IPS DF 4.7 (cell line): ENCODE measurements around the gene JMJD1C.

Source experiments
- DNase-seq: peaks from one replicate; pipeline ENCODE4 v3.0.0-alpha.2; 2013; ENCODE audit warnings: low spot score; ENCODE audit errors: extremely low read depth

Gene JMJD1C

DNA sequence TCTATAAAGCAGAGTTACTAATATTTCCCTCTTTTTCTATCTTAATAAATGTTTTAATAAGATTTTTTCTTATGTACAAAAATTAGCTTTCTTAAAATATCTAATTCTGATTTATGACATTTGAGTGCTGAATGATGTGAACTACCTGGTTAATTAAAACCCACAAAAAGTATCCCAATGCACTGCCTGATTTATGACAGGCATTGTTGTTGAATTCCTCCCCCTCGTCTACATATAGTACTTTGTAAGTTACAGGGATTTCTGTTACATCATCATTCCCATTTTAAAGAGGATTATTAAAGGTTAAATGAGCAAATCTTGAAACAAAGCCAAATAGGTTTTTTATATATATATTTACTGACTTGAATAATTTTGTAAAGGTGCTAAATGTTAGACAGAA lies 241.5 kb downstream of the JMJD1C start:
- no peak for DNase-seq

DNA sequence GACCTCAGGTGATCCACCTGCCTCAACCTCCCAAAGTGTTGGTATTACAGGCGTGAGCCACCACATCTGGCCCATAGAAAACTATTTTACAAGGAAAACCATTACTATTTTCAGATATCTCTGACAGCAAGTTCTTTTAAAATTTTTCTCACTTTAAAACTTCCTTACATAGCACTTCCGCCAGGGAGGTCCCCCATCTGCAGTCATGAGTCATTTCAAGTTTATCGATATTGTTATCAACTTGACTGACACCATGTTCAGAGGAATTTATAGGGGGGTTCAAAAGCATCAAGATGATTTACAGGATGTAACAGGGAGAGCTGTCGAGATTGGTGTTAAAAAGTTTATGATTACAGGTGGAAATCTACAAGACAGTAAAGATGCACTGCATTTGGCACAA lies 243.8 kb downstream of the JMJD1C start:
- no peak for DNase-seq

DNA sequence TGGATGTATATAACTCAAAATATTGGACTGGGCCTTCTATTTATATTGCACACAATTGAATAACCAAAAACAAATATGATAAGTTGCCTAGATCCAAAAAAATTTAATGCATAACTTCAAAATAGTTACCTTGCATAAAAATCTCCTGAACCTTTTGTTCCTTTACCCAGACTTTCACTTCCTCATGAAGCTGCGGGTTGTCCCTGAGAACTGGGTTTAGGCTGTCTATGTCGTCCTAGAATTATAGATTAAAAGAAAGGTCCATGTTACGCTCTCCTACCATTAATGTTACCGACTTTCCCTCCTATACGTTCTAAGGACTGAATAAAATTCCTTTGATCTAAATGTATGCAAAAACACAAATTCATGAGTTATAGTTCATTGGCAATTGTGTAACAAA lies 246.0 kb downstream of the JMJD1C start:
- DNase-seq, result no peak

DNA sequence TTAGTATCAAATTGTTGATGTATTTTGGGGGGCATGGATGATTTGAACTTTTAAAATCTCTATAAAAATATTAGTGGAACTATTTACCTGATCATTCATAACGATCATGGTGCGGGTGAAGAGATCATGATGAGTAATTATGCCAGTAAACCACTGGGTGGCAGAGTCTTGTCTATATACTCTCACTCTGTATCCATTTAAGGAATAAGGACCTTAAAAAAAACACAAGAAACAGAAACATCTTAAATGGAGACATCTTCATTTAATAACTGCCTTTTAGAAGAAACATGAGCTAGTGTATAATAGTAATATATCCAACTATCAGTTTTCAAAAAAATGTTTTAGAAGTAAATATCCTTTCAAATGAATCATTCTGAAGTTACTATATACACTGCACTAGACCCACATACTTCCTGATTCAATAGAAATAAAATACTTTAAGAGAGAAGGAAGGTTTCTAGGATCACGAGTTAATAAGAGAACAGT lies 248.6 kb downstream of the JMJD1C start:
- DNase-seq, result no peak

DNA sequence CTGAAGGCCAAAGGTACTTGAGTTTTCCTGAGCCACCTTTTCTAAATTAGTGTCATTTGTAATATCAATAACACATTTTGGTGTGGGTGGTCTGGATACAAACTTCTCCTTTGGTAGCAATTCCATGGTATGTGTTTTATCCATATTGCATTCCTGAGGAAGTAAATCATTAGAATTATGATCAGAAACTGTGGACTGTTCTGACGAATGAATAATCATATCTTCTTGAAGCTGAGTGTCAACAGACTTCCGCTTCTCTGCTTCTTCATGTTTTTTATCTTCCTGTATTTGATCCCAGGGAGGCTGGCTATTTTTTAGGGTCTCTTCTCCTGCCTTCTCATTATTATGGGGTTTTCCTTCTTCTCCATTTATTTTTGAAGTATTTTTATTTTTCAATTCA lies 251.2 kb downstream of the JMJD1C start:
- no peak for DNase-seq

DNA sequence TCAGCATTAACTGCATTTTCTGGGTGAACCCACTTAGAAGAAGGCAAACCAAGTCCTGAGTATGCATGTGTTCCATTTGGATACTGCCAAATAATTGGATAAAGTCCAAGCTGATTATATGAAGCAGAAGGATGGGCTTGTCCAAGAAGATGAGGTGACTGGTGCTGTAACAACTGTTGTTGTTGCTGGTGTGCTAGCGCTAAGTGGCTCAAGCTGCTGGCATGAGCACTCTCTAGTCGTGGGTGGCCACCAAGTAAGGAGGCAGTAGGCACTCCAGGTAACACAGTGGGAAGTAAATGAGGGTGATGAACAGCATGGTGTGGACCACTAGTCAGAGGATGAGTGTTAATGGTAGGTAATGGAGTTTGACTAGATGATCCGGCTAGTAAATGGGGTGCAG lies 252.3 kb downstream of the JMJD1C start:
- no peak for DNase-seq

DNA sequence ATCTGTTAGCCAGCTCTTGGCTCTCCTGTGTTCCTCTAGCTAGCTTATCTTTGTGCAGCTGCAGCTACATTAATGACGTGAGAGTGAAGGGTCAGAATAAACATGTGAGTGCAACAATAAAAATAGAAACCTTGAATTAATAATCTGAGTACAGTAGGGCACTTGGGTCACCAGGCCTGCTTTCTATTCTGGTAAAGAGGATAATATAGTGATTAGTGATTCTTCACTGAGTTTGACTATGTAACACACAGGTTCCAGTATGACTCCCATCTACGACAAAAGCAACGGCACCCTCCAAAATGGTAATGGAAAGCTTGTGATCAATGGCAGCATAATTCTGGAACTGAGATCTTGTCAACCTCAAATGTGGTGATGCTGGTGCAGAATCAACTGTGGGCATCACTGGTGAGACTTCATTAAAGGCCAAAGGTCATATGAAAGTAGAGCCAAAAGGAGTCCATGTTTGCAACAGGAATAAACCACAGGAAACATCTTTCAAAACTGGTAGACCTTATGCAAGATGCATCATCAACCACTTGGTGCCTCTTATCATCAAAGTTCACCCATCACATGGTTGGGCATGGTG lies 255.1 kb downstream of the JMJD1C start:
- no peak for DNase-seq

DNA sequence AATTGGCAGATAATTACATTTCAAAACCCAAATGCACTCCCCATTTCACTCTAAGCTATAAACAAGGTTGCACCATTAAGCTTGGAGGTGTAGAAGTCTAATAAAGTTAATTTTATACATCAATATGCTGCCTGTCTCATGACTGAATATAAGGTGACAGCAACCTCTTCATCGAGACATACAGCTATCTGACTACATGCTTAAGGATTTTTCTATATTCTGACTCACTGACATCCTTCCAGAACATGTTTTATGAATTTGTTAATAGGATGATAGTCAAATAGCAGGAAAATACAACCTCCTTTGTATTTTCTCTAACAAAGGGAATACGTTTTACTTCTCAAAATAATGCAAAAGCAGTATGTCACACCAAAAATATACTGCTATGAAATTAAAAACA lies 256.1 kb downstream of the JMJD1C start:
- no peak for DNase-seq

DNA sequence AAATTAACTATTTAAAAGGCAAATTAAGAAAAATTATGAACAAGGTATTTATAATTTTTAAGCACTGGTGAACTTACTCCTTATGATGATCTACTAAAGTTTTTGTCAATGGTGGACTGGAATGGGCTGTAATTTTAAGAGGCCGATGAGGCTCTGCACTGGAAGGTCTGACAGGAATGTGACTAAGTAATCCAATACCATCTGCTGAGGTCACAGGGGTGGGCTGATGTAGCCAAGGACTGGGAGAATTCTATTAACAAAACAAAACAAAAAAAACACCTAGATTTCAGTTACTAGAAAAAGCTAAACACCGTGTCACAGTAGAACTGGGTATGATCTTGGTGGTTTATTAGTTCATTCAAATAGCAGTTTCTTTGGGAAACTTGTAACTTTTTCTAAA lies 256.8 kb downstream of the JMJD1C start:
- DNase-seq, result no peak

DNA sequence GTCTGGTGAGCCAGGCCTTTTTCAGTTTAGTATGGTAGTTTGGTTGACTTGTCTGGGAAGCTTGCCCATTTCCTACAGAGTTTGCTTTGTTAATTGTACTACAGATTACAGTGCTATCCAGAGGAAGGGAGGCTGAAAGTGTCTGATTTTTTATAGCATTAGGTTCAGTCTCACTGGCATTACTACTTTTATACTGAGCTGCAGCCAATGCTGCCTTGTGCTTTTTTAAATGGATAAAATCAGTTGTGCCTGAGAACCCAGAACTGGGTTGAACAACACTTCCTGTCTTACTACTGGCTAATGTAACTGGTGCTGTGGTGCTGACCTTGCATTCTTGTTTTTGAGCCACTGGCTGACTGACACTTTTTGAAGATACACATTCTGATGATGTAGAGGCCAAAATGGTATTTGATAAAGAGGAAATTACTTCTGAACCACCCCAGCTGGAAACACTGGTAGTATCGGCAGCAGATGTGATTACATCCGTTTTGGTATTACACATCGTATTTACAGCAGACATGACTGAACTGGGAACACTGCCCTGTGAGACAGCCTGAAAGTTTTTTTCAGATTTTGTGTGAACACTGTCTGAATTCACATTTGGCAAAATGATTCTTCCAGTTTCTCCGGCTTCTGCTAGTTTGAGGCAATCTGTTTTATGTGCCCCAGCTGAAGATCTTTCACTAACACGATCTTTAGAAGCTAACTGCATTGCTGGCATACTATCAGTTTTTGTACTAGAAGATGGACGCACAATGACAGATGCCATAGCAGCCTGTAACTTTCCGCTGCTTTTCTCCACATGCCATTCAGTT lies 258.6 kb downstream of the JMJD1C start:
- DNase-seq, result no peak

DNA sequence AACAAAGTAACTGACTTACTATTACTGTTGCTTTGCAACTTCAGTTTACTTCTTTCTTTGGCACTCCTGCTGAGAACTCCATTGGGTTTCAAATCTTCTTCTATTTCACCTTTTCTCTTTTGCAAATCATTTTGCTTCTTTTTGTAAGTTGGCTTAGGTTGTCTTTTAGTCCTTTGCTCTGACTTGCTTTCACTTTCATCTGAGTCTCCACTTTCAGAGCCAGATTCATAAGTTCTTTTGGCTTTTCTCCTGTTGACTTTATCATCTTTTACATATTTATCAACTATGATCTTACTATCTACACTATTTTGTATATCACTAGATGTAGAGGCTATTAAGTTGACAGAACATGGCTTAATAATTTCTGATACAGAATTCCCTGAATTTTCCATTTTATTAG lies 259.2 kb downstream of the JMJD1C start:
- no peak for DNase-seq

DNA sequence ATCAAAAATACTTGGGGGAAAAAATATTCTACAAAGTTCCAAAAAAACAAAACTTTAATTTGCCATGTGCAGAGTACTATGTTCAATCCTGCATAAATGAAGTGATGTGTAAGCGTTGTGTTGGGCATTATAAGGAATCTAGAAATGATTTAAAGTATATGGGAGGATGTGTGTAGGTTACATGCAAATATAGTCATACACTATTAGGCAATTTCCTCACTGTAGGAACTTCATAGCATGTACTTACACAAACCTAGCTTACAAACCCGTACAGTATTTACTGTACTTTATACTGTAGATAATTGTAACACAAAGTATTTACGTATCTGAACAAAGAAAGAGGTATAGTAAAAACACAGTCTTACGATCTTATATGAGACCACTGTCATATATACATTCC lies 260.4 kb downstream of the JMJD1C start:
- DNase-seq, result no peak

DNA sequence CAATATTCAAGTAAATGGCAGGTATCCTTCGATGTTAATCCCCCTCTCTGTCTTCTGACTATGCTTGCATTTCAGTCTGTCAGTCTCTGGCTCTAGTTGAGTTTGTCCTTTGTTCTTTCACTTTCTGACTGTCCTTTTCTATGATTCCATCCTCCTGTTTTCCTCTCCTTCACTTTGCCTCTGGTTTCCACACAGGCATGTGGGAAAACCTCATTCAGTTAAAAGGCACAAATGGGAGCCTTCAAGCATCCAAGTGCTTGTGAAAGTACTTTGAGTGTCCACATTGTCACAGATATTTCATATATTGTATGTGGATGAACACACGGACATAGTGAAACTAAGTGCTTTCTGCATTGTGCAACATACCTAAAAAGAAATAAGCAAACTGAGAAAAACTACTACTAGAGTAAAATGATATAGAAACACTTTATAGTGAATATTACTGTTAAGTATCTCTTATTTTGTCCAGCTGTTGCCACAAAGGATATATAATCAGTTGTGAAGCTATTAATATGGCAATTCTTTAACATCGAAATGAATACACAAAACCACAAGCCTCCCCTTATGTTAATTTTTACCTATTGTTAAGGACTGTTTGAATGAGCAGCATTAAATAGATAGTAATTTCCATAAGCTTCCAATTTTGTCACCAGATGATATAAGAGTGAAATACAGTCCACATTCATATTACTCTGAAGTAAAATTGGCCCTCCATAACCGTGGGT lies 260.9 kb downstream of the JMJD1C start:
- no peak for DNase-seq

DNA sequence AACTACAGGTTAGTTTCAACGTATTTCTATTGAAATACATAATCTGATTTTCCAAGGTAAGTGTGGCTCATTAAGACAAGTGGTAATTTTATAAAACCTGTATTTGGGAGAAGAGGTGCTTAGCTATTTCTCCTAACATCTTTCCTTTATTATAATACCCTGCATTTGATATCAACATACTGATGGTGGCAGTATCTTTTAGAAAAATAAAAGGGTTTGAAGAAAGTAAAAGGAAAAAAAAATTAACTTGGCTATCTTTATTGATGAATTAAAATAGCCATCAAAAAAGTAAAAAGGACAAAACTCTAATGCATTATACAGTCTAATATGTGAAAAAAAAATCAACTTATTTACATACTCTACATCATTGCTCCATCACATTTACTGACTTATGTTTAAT lies 264.7 kb downstream of the JMJD1C start:
- no peak for DNase-seq

DNA sequence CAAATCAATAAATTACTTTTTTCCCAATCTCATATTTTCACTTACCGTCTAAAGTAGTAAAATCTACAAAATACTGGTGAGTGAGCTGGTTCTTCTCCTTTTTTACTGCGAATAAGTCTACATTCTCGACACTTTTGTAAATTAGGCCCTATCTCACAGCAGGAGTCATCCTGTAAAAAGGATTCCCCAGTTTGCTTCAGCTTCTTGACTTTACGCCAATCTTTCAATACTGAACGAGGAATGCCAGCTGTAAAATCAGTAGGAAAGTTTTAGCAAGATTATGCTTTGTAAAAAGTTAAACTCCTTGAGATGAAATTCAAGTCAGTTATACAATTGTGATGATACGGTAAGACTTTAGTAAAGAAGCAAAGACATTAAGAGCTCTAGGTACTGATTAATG lies 265.3 kb downstream of the JMJD1C start:
- no peak for DNase-seq

DNA sequence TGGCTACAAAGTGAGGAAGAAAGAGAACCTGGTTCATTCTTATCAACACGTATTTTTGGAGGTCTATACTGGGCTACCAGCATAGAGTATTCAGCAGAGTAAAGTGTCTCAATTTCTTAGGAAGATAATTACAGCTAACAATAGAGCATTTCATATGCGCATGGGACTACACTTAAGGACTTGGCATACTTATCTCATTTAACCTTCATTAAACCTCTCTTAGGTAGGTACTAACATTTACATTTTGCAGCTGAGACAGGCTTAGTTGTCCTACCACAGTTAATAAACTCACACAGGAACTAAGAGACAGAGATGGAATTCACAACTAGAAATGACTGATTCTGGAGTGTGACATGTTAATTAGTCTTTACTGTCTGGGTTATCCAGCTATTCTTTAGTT lies 266.1 kb downstream of the JMJD1C start:
- DNase-seq, result no peak

DNA sequence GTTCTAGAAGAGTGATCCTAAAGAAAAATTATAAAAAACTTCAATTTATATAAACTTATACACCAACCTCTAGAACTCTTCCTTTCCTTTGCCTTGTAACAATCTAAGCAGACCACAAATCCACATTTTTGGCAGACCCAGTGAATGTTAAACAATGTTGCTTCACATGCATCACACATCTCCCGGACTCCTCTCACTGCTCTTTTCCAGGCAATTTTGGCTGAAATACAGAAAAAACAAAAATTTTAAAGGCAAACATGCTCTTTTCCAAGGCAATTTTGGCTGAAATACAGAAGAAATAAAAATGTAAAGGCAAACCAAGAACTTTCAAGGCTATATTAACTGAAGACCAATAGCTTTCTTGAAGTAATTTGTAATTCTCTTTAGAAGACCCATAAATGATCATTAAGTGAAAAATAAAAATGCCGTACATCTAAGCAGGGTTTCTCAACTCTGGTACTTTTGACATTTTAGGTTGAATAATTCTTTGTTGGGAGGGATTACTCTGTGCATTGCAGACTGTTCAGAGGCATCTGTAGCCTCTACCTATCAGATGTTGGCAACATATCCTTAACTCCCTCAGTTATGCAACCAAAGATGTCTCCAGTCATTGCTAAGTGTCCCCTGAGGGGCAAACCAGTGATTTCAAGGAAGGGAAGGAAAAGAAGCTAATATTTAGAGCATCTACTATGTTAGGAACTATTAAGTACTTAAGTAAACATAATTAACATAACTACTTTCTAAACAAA lies 268.3 kb downstream of the JMJD1C start:
- no peak for DNase-seq

DNA sequence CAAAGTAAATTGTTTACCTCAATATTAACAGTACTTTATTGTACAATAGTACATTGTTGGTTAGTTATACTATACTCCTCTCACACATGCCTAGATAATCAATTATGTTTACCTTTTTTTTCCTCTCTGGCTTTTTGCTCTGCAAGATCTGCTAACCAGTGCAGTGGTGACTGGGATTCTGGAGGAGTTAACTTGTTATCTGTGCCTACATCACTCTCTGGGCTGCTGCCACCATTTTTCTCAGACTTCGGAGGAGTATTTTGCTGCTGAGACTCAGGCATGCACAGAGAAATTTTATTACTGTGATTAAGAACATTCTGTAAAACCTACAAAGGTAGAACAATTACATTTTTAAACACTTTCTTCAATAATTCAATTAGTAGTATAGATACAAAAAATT lies 273.0 kb downstream of the JMJD1C start:
- no peak for DNase-seq

DNA sequence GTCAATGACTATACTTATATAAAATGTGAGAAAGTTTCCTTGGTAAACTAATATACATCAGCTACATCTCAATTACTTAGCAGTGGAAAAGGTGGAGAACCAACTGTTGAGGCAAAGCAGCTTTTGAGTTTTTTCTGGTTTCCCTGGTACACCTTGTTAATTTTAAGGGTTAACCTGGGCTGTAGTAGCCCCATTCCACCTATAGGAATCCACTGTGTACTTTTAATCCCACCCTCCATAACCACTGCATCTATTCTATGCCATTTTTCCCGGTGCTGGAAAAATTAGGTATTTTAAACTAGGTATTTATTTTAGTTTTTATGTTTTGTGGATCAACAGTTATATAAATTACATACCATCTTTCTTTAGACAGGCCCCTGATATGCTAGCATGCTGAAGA lies 290.2 kb downstream of the JMJD1C start:
- DNase-seq, result no peak

DNA sequence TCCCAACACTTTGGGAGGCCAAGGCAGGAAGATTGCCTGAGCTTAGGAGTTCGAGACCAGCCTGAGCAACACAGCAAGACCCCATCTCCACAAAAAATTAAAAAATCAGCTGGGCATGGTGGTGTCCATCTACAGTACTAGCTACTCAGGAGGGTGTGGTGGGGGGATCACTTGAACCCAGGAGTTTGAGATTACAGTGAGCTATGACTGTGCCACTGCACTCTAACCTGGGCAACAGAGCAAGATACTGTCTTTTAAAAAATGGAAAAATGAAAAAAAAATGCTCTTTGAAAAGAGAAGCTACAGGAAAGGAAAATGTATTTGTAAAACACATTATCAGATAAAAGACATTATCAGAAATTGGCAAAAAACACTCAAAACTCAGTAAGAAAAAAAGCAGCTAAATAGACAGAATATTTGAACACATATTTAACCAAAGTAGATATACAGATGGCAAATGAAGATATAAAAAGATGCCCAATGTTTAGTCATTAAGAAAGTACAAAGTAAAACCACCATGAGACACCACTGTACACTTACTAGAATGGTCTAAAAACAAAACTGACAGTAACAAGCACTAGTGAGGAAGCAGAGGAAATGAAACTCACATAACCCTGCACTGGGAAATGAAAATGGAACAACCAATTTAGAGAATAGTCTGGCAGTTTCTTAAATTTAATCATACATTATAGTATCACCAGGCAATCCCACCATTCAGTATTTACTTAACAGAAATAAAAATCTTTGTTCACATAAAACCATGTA lies 292.1 kb downstream of the JMJD1C start:
- no peak for DNase-seq

DNA sequence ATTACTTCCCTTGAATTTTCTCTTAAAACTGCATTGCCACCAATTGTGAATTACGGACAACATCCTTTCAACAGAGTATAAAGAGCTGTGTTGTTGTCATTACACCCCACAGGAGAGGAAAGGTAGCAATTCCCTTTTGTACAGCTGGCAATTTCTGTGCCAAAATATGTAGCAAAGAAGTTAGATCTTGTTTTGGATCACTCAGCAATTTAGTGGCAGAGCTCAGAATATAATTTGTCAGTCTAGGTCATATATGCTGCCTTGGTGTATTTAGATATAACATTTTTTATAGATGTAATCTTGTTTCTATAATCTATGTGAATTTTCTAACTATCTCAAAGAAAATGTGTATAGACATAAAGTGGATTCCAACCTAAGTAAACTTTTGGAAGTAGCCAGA lies 293.9 kb downstream of the JMJD1C start:
- DNase-seq, result no peak
